MCF 10A (cell line): ENCODE results near the gene TTC34. TPM values are rescaled to one million over a fixed set of nuclear protein-coding genes. Genes with fewer than 3 reads are reported as not detected.

ENCODE experiments used
- BruUV-seq: library from RNA; stranded (reverse); fragments of 400-500 nt; replicated peaks from 2 replicates; lab custom pipeline; 2021; lab: Mats Ljungman, UMichigan
- CTCF ChIA-PET: fragments of 300-600 bp; sonication (Branson Sonifier 250); formaldehyde crosslinking; extraction: SDS; loops from one replicate; lab custom pipeline; 2021; ENCODE audit warnings: antibody characterized with exemption, inconsistent platforms; lab: Yijun Ruan, JAX
- POLR2A ChIA-PET: fragments of 300-600, 350-650 bp; sonication (Branson Sonifier 250); formaldehyde crosslinking; extraction: SDS; loops from one replicate; lab custom pipeline; 2020; ENCODE audit warnings: antibody characterized with exemption, inconsistent platforms; lab: Yijun Ruan, JAX
- DNase-seq: peaks from one replicate; pipeline ENCODE4 v3.0.0-alpha.2; 2018; ENCODE audit not compliant: unreplicated experiment
- H3K27ac Mint-ChIP-seq: one replicate; pipeline ENCODE4 v1.8.0; 2022; ENCODE audit warnings: mild to moderate bottlenecking, low read depth, mixed read lengths; ENCODE audit not compliant: unreplicated experiment
- H3K27me3 Mint-ChIP-seq: one replicate; pipeline ENCODE4 v1.8.0; 2022; ENCODE audit warnings: mixed read lengths; ENCODE audit not compliant: insufficient read depth, unreplicated experiment
- H3K36me3 Mint-ChIP-seq: one replicate; pipeline ENCODE4 v1.8.0; 2022; ENCODE audit warnings: mild to moderate bottlenecking, moderate library complexity, mixed read lengths; ENCODE audit not compliant: insufficient read depth, unreplicated experiment
- H3K4me1 Mint-ChIP-seq: one replicate; pipeline ENCODE4 v1.8.0; 2022; ENCODE audit warnings: mixed read lengths; ENCODE audit not compliant: insufficient read depth, unreplicated experiment
- H3K4me3 Mint-ChIP-seq: one replicate; pipeline ENCODE4 v1.8.0; 2022; ENCODE audit warnings: mild to moderate bottlenecking, moderate library complexity, mixed read lengths; ENCODE audit not compliant: unreplicated experiment
- H3K9me3 Mint-ChIP-seq: one replicate; pipeline ENCODE4 v1.8.0; 2022; ENCODE audit warnings: mixed read lengths; ENCODE audit not compliant: unreplicated experiment
- CTCF ChIP-seq: fragments of 200-600 bp; IDR thresholded peaks from one replicate; pipeline ENCODE4 v1.8.0; 2022; ENCODE audit warnings: antibody characterized with exemption, mild to moderate bottlenecking; ENCODE audit not compliant: unreplicated experiment
- intact Hi-C: fragments of 100-400 bp; cut with micrococcal nuclease; formaldehyde crosslinking; loops from 2 replicates; pipeline ENCODE4 v1.14.1; 2022
- total RNA-seq: library from RNA; stranded (reverse); gene quantifications from 2 replicates; pipeline ENCODE4 v1.2.3, GENCODE V29; 2022

Gene TTC34
- total RNA-seq, 1 experiment from 2014 or later = 0.47 TPM

GRCh38 chr1:2811533-2811918, 10.0 kb upstream of the TTC34 start:
- Mint-ChIP-seq H3K4me1 (no peaks in the 10 kb centered on the region), H3K27ac (no peak overlapping the region), H3K36me3 (no peaks in the 10 kb centered on the region), H3K4me3 (no peak overlapping the region), H3K9me3 (peaks cover 8% of the 10 kb centered on the region), H3K27me3 (no peaks in the 10 kb centered on the region)
- intact Hi-C loops = no loop called here
- DNase-seq = no peak
- CTCF ChIA-PET = no interaction called here
- POLR2A ChIA-PET = no interaction called here
- no TSS peak for BruUV-seq
- no peak for TF ChIP-seq CTCF

- Mint-ChIP-seq H3K9me3 (peaks cover 8% of the 10 kb centered on the region), H3K4me1 (no peaks in the 10 kb centered on the region), H3K4me3 (no peak overlapping the region), H3K36me3 (no peaks in the 10 kb centered on the region), H3K27me3 (no peaks in the 10 kb centered on the region), H3K27ac (no peak overlapping the region)
- no peak for TF ChIP-seq CTCF
- DNase-seq = no peak
- intact Hi-C loops = no loop called here
- CTCF ChIA-PET = interaction anchor here (0.7 kb wide), 1 partner anchor 10 kb away, joined by 3 read pairs; no protein-coding TSS in a partner anchor
- no TSS peak for BruUV-seq
- POLR2A ChIA-PET = interaction anchor here (0.5 kb wide), 1 partner anchor 226 kb away, joined by 3 read pairs; no protein-coding TSS in a partner anchor
These were observed 9.5 kb upstream of the TTC34 start for GRCh38 chr1:2810899-2811532.

GRCh38 chr1:2810281-2810680, 8.8 kb upstream of the TTC34 start:
- no peak for TF ChIP-seq CTCF
- Mint-ChIP-seq H3K27ac (no peak overlapping the region), H3K4me1 (no peaks in the 10 kb centered on the region), H3K9me3 (peaks cover 8% of the 10 kb centered on the region), H3K36me3 (no peaks in the 10 kb centered on the region), H3K27me3 (no peaks in the 10 kb centered on the region), H3K4me3 (no peak overlapping the region)
- no peak for DNase-seq
- no TSS peak for BruUV-seq
- ChIA-PET POLR2A (no interaction called here), CTCF (no interaction called here)
- intact Hi-C loops = no loop called here

GRCh38 chr1:2809656-2810055, 8.2 kb upstream of the TTC34 start:
- H3K36me3 Mint-ChIP-seq = no peaks in the 10 kb centered on the region
- H3K9me3 Mint-ChIP-seq = peaks cover 8% of the 10 kb centered on the region
- H3K4me1 Mint-ChIP-seq = no peaks in the 10 kb centered on the region
- H3K27me3 Mint-ChIP-seq = no peaks in the 10 kb centered on the region
- intact Hi-C loops = no loop called here
- POLR2A ChIA-PET = no interaction called here
- no peak for TF ChIP-seq CTCF
- CTCF ChIA-PET = no interaction called here
- no peak overlapping the region for H3K4me3 Mint-ChIP-seq
- DNase-seq = no peak
- no peak overlapping the region for H3K27ac Mint-ChIP-seq
- BruUV-seq = no TSS peak
